NCI-H446 (cell line): ENCODE data around the gene UTP14A.
"Not testable (repeated sequence)": the region's sequence is repeated elsewhere in the genome, so short reads cannot be mapped to it uniquely, and the experiment has no call there.

ENCODE experiments used
- DNase-seq, 2 experiments: peaks; one replicate each; lab custom pipeline; 2025; lab: John Stamatoyannopoulos, UW

The UTP14A gene

GRCh38 chrX:129905787-129906580 lies at the start of gene UTP14A:
UTP14A (plus strand) TSS chrX:129906164; CDS start chrX:129906211, 47 bp downstream.
- DNase-seq, result peak; percentile 76 to 91

GRCh38 chrX:129859134-129859533 lies 46.8 kb upstream of the UTP14A start:
- DNase-seq, result not testable (repeated sequence)

- DNase-seq, result not testable (repeated sequence)
Observed at GRCh38 chrX:129866321-129866720, 39.6 kb upstream of the UTP14A start.

GRCh38 chrX:129872524-129872923 lies 33.4 kb upstream of the UTP14A start:
- DNase-seq, result no peak

GRCh38 chrX:129875669-129876068 lies 30.3 kb upstream of the UTP14A start:
- no peak for DNase-seq

- DNase-seq, result no peak
Observed at GRCh38 chrX:129876771-129877305, 29.1 kb upstream of the UTP14A start.

- DNase-seq, result no peak
Observed at GRCh38 chrX:129877401-129877800, 28.6 kb upstream of the UTP14A start.

- DNase-seq, result no peak
Observed at GRCh38 chrX:129900054-129900453, 5.9 kb upstream of the UTP14A start.

GRCh38 chrX:129908636-129909035 lies 2.7 kb downstream of the UTP14A start:
- no peak for DNase-seq

- DNase-seq, result peak; percentile 4 to 43
Observed at GRCh38 chrX:129925305-129926092, 19.5 kb downstream of the UTP14A start.

- peak in 1 of 2 experiments; percentile 1 for DNase-seq
Observed at GRCh38 chrX:129930941-129931410, 25.0 kb downstream of the UTP14A start.

GRCh38 chrX:129931411-129932015 lies 25.5 kb downstream of the UTP14A start:
- peak; percentile 28 to 52 for DNase-seq

- peak; percentile 30 to 69 for DNase-seq
Observed at GRCh38 chrX:129932016-129932820, 26.3 kb downstream of the UTP14A start.

- DNase-seq, result no peak
Observed at GRCh38 chrX:129932821-129933321, 26.9 kb downstream of the UTP14A start.

GRCh38 chrX:129933700-129934099 lies 27.7 kb downstream of the UTP14A start:
- DNase-seq, result no peak

GRCh38 chrX:129934461-129934860 lies 28.5 kb downstream of the UTP14A start:
- no peak for DNase-seq

GRCh38 chrX:129934952-129935351 lies 29.0 kb downstream of the UTP14A start:
- DNase-seq, result no peak

- no peak for DNase-seq
Observed at GRCh38 chrX:129938081-129938480, 32.1 kb downstream of the UTP14A start.

GRCh38 chrX:129939986-129940385 lies 34.0 kb downstream of the UTP14A start:
- DNase-seq, result no peak

GRCh38 chrX:129940721-129941120 lies 34.8 kb downstream of the UTP14A start:
- no peak for DNase-seq

- no peak for DNase-seq
Observed at GRCh38 chrX:129945131-129945530, 39.2 kb downstream of the UTP14A start.
